Loucy (cell line): ENCODE results near the gene CAMSAP1.

Experiments used
- EZH2phosphoT487 ChIP-seq: fragments of 200-600 bp; IDR thresholded peaks from 2 replicates; pipeline ENCODE4 v1.6.1; 2018; ENCODE audit warnings: antibody characterized with exemption, mild to moderate bottlenecking, moderate library complexity, borderline replicate concordance
- TF ChIP-seq, protein P1 (sequence below): fragments of 200-600 bp; sonication (generic); conservative IDR thresholded peaks from 2 replicates; pipeline ENCODE4 v1.5.1; 2014; ENCODE audit warnings: mild to moderate bottlenecking, antibody characterized with exemption, low read length

DNA sequence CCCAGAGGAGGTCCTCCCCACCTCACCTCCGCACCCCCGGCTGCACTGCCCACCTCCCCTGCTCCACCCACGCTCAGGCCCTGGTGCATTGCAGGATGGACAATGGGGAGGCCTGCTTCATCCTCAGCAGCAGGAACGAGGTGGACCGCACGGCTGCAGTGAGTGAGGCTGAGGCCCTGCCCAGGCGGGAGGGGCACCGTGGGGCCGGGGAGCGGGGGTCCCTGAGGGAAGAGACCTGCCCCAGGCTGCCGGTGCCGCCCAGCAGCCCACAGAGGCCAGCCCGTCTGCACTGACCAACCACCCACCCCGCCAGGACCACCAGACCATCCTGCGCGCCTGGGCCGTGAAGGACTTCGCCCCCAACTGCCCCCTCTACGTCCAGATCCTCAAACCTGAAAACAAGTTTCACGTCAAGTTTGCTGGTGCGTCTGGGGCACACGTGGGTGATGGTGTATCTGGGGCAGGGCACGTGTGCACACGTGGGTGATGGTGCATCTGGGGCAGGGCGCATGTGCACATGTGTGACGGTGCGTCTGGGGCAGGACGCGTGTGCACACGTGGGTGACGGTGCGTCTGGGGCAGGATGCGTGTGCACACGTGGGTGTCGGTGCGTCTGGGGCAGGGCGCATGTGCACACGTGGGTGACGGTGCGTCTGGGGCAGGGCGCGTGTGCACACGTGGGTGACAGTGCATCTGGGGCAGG is 138.7 kb downstream of the CAMSAP1 start:
- TF ChIP-seq, protein P1, sequence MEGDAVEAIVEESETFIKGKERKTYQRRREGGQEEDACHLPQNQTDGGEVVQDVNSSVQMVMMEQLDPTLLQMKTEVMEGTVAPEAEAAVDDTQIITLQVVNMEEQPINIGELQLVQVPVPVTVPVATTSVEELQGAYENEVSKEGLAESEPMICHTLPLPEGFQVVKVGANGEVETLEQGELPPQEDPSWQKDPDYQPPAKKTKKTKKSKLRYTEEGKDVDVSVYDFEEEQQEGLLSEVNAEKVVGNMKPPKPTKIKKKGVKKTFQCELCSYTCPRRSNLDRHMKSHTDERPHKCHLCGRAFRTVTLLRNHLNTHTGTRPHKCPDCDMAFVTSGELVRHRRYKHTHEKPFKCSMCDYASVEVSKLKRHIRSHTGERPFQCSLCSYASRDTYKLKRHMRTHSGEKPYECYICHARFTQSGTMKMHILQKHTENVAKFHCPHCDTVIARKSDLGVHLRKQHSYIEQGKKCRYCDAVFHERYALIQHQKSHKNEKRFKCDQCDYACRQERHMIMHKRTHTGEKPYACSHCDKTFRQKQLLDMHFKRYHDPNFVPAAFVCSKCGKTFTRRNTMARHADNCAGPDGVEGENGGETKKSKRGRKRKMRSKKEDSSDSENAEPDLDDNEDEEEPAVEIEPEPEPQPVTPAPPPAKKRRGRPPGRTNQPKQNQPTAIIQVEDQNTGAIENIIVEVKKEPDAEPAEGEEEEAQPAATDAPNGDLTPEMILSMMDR = no peak
- TF ChIP-seq EZH2phosphoT487 = no peak
